ENCODE data around the gene NEMP1.
"Not testable (repeated sequence)": the region's sequence is repeated elsewhere in the genome, so short reads cannot be mapped to it uniquely, and the experiment has no call there.

The NEMP1 gene

GRCh38 chr12:57078519-57079404, at the start of gene NEMP1:
Gene NEMP1 (minus strand): TSS chr12:57078791. CDS start chr12:57078745, 46 bp downstream.
- DNase-seq: peak; percentile 99

GRCh38 chr12:57127726-57128518, 49.3 kb upstream of the NEMP1 start, which contains the start of gene LRP1:
Gene LRP1 (plus strand): TSS chr12:57128483. CDS start chr12:57128965, 482 bp downstream.
- DNase-seq: peak; percentile 50

- DNase-seq: no peak
Measured at GRCh38 chr12:57127101-57127725, 48.6 kb upstream of the NEMP1 start.

GRCh38 chr12:57126561-57126960, 48.0 kb upstream of the NEMP1 start:
- DNase-seq: no peak

GRCh38 chr12:57126061-57126460, 47.5 kb upstream of the NEMP1 start:
- DNase-seq: no peak

- peak; percentile 81 for DNase-seq
Measured at GRCh38 chr12:57124261-57124877, 45.8 kb upstream of the NEMP1 start.

- DNase-seq: no peak
Measured at GRCh38 chr12:57123813-57124212, 45.2 kb upstream of the NEMP1 start.

- DNase-seq: not testable (repeated sequence)
Measured at GRCh38 chr12:57120718-57121117, 42.1 kb upstream of the NEMP1 start.

GRCh38 chr12:57119294-57120085, 40.9 kb upstream of the NEMP1 start:
- no peak for DNase-seq

GRCh38 chr12:57118711-57119271, 40.2 kb upstream of the NEMP1 start:
- no peak for DNase-seq

- no peak for DNase-seq
Measured at GRCh38 chr12:57116580-57117281, 38.1 kb upstream of the NEMP1 start.

- DNase-seq: no peak
Measured at GRCh38 chr12:57112492-57113294, 34.1 kb upstream of the NEMP1 start.

- peak; percentile 47 for DNase-seq
Measured at GRCh38 chr12:57111031-57111734, 32.6 kb upstream of the NEMP1 start, which contains the start of gene STAT6. Gene STAT6 (minus strand): TSS chr12:57111362. CDS start chr12:57108278, 3,084 bp downstream.

- no peak for DNase-seq
Measured at GRCh38 chr12:57110104-57111030, 31.8 kb upstream of the NEMP1 start.

GRCh38 chr12:57109207-57110103, 30.9 kb upstream of the NEMP1 start:
- DNase-seq: no peak

GRCh38 chr12:57107456-57108155, 29.0 kb upstream of the NEMP1 start:
- DNase-seq: no peak
